IMR-90 (cell line): ENCODE measurements around the gene PIP. TPM values are rescaled to one million over a fixed set of nuclear protein-coding genes. Genes with fewer than 3 reads are reported as not detected.

Experiments
- ATAC-seq: fragments of 200-7000 bp; cut with Tn5 transposase; 2 replicates; pipeline ENCODE4 v1.9.1; 2020; ENCODE audit warnings: low read depth, mild to moderate bottlenecking, moderate library complexity
- BruUV-seq: library from RNA; stranded (reverse); fragments of 400-500 nt; replicated peaks from 2 replicates; lab custom pipeline; 2021; lab: Mats Ljungman, UMichigan
- CTCF ChIA-PET: fragments of 300-600 bp; formaldehyde crosslinking; extraction: SDS; loops from one replicate; lab custom pipeline; 2021; ENCODE audit warnings: antibody characterized with exemption; lab: Yijun Ruan, JAX
- POLR2A ChIA-PET: fragments of 300-600 bp; sonication (Branson Sonifier 250); formaldehyde crosslinking; loops from one replicate; lab custom pipeline; 2022; ENCODE audit warnings: antibody characterized with exemption; ENCODE audit not compliant: unreplicated experiment; lab: Charles Lee
- DNase-seq: peaks from one replicate; pipeline ENCODE4 v3.0.0; 2013
- H2AFZ ChIP-seq: replicated peaks from 2 replicates; pipeline ENCODE3; 2013; ENCODE audit warnings: low read length, mild to moderate bottlenecking; ENCODE audit not compliant: poor library complexity
- H2AK5ac ChIP-seq: 2 replicates; pipeline ENCODE4 v1.6.1; 2013; ENCODE audit warnings: low read depth, low read length, inconsistent platforms
- H2AK9ac ChIP-seq: replicated peaks from 2 replicates; pipeline ENCODE3; 2013; ENCODE audit warnings: mild to moderate bottlenecking, low read depth, low read length, moderate library complexity; ENCODE audit not compliant: poor library complexity
- H2BK120ac ChIP-seq: 2 replicates; pipeline ENCODE4 v1.6.1; 2013; ENCODE audit warnings: low read depth, low read length, inconsistent platforms
- H2BK15ac ChIP-seq: 3 replicates; pipeline ENCODE4 v1.6.1; 2013; ENCODE audit warnings: low read depth, low read length, inconsistent platforms
- H2BK20ac ChIP-seq: 2 replicates; pipeline ENCODE4 v1.6.1; 2013; ENCODE audit warnings: low read depth, mild to moderate bottlenecking, inconsistent platforms, low read length, moderate library complexity
- H2BK5ac ChIP-seq: 2 replicates; pipeline ENCODE4 v1.6.1; 2013; ENCODE audit warnings: mild to moderate bottlenecking, low read depth, low read length, inconsistent platforms; ENCODE audit not compliant: poor library complexity, severe bottlenecking
- H3K14ac ChIP-seq: replicated peaks from 2 replicates; pipeline ENCODE4 v1.6.1; 2013; ENCODE audit warnings: low read depth, low read length, inconsistent platforms
- H3K18ac ChIP-seq: 2 replicates; pipeline ENCODE4 v1.6.1; 2013; ENCODE audit warnings: low read depth, low read length, control low read depth
- H3K23ac ChIP-seq: 2 replicates; pipeline ENCODE4 v1.6.1; 2013; ENCODE audit warnings: low read depth, low read length, inconsistent platforms
- H3K27ac ChIP-seq: 2 replicates; pipeline ENCODE4 v1.5.1; 2013; ENCODE audit warnings: mild to moderate bottlenecking, control low read depth, low read length; ENCODE audit not compliant: insufficient read depth
- H3K27me3 ChIP-seq: 2 replicates; pipeline ENCODE4 v1.6.1; 2013; ENCODE audit warnings: low read length; ENCODE audit not compliant: control insufficient read depth, insufficient read depth
- H3K36me3 ChIP-seq: 2 replicates; pipeline ENCODE4 v1.6.1; 2013; ENCODE audit warnings: low read length, mixed read lengths; ENCODE audit not compliant: control insufficient read depth, insufficient read depth
- H3K4ac ChIP-seq: 2 replicates; pipeline ENCODE4 v1.6.1; 2013; ENCODE audit warnings: low read depth, low read length, inconsistent platforms
- H3K4me1 ChIP-seq: 2 replicates; pipeline ENCODE4 v1.6.1; 2013; ENCODE audit warnings: low read length, mixed read lengths; ENCODE audit not compliant: control insufficient read depth, insufficient read depth
- H3K4me2 ChIP-seq: 2 replicates; pipeline ENCODE4 v1.6.1; 2013; ENCODE audit warnings: low read depth, mild to moderate bottlenecking, control low read depth, low read length, moderate library complexity
- H3K4me3 ChIP-seq: 2 replicates; pipeline ENCODE4 v1.5.1; 2013; ENCODE audit warnings: low read depth, mild to moderate bottlenecking, control low read depth, low read length, moderate library complexity; ENCODE audit not compliant: insufficient read depth
- H3K56ac ChIP-seq: 2 replicates; pipeline ENCODE4 v1.6.1; 2013; ENCODE audit warnings: low read length, inconsistent platforms; ENCODE audit not compliant: insufficient read depth; ENCODE audit errors: extremely low read depth
- H3K79me1 ChIP-seq, 2 experiments: 2 replicates each; pipeline ENCODE4 v1.6.1; 2013; ENCODE audit warnings: low read length in 2 of 2, inconsistent platforms in 1 of 2, low read depth in 1 of 2
- H3K9ac ChIP-seq: 2 replicates; pipeline ENCODE4 v1.6.1; 2013; ENCODE audit warnings: low read depth, low read length, control low read depth
- H3K9me1 ChIP-seq: 2 replicates; pipeline ENCODE4 v1.6.1; 2013; ENCODE audit warnings: low read length, inconsistent platforms; ENCODE audit not compliant: insufficient read depth
- H3K9me3 ChIP-seq: 2 replicates; pipeline ENCODE4 v1.6.1; 2013; ENCODE audit warnings: low read length; ENCODE audit not compliant: control insufficient read depth, insufficient read depth
- H4K20me1 ChIP-seq: 2 replicates; pipeline ENCODE4 v1.6.1; 2013; ENCODE audit warnings: low read length, inconsistent platforms; ENCODE audit not compliant: insufficient read depth
- H4K5ac ChIP-seq: 2 replicates; pipeline ENCODE4 v1.6.1; 2013; ENCODE audit warnings: mild to moderate bottlenecking, low read depth, low read length, control low read depth
- H4K8ac ChIP-seq, 2 experiments: 2 replicates each; pipeline ENCODE4 v1.6.1; 2013; ENCODE audit warnings: low read depth in 2 of 2, low read length in 2 of 2, control low read depth in 1 of 2, inconsistent platforms in 1 of 2
- H4K91ac ChIP-seq: 2 replicates; pipeline ENCODE4 v1.6.1; 2013; ENCODE audit warnings: low read depth, low read length, inconsistent platforms; ENCODE audit not compliant: insufficient read depth
- BHLHE40 ChIP-seq: fragments of 150-350 bp; IDR thresholded peaks from 2 replicates; pipeline ENCODE4 v1.6.1; 2016; ENCODE audit warnings: mild to moderate bottlenecking, low read depth, low read length
- CEBPB ChIP-seq: IDR thresholded peaks from 2 replicates; pipeline ENCODE4 v1.6.1; 2012; ENCODE audit warnings: low read depth, low read length, improper control_type of control experiment
- CHD1 ChIP-seq: IDR thresholded peaks from 2 replicates; pipeline ENCODE4 v1.6.1; 2012; ENCODE audit warnings: low read depth, low read length, improper control_type of control experiment
- CTCF ChIP-seq: conservative IDR thresholded peaks from 2 replicates; pipeline ENCODE4 v1.5.1; 2012; ENCODE audit warnings: mild to moderate bottlenecking, low read depth, low read length, improper control_type of control experiment
- ELK1 ChIP-seq: fragments of 150-350 bp; IDR thresholded peaks from 2 replicates; pipeline ENCODE4 v1.6.1; 2016; ENCODE audit warnings: low read depth, mild to moderate bottlenecking, low read length, moderate library complexity, borderline replicate concordance
- FOS ChIP-seq: fragments of 150-350 bp; IDR thresholded peaks from 2 replicates; pipeline ENCODE4 v1.6.1; 2016; ENCODE audit warnings: low read depth, low read length
- MAFK ChIP-seq: IDR thresholded peaks from 2 replicates; pipeline ENCODE4 v1.6.1; 2012; ENCODE audit warnings: low read depth, low read length, improper control_type of control experiment
- MAZ ChIP-seq: IDR thresholded peaks from 2 replicates; pipeline ENCODE4 v1.6.1; 2012; ENCODE audit warnings: low read depth, mild to moderate bottlenecking, low read length, improper control_type of control experiment, moderate library complexity, borderline replicate concordance
- MXI1 ChIP-seq: IDR thresholded peaks from 2 replicates; pipeline ENCODE4 v1.6.1; 2012; ENCODE audit warnings: low read depth, mild to moderate bottlenecking, low read length, moderate library complexity, borderline replicate concordance
- NFE2L2 ChIP-seq: fragments of 150-350 bp; IDR thresholded peaks from 2 replicates; pipeline ENCODE4 v1.6.1; 2016; ENCODE audit warnings: low read depth, mild to moderate bottlenecking, low read length
- POLR2A ChIP-seq: IDR thresholded peaks from 2 replicates; pipeline ENCODE4 v1.6.1; 2012; ENCODE audit warnings: mild to moderate bottlenecking, low read depth, low read length
- RAD21 ChIP-seq: IDR thresholded peaks from 2 replicates; pipeline ENCODE4 v1.6.1; 2012; ENCODE audit warnings: low read length, improper control_type of control experiment
- RCOR1 ChIP-seq: IDR thresholded peaks from 2 replicates; pipeline ENCODE4 v1.6.1; 2012; ENCODE audit warnings: mild to moderate bottlenecking, low read length, improper control_type of control experiment; ENCODE audit not compliant: insufficient replicate concordance
- RFX5 ChIP-seq: IDR thresholded peaks from 2 replicates; pipeline ENCODE4 v1.8.0; 2012; ENCODE audit warnings: low read depth, mild to moderate bottlenecking, low read length, moderate library complexity
- SMC3 ChIP-seq: fragments of 150-350 bp; IDR thresholded peaks from 2 replicates; pipeline ENCODE4 v1.6.1; 2016; ENCODE audit warnings: low read depth, mild to moderate bottlenecking, antibody characterized with exemption, low read length, moderate library complexity
- USF2 ChIP-seq: fragments of 150-350 bp; IDR thresholded peaks from 2 replicates; pipeline ENCODE4 v1.6.1; 2017; ENCODE audit warnings: mild to moderate bottlenecking, antibody characterized with exemption, low read length, low read depth
- WGBS, 2 experiments: methylation state at CpG; one replicate each; pipeline versions ENCODE4 v1.1.5 to v1.1.7; 2013; ENCODE audit warnings: missing lambda C conversion rate in 2 of 2; ENCODE audit not compliant: insufficient read length in 1 of 2; ENCODE audit errors: extremely low coverage in 2 of 2; 5-methylcytosine and 5-hydroxymethylcytosine counted together
- dilution Hi-C: fragments of 300-500 bp; cut with HindIII; formaldehyde crosslinking; loops from one replicate; pipeline ENCODE4 v1.14.3; 2018; ENCODE audit warnings: low sequenced_read_pairs; ENCODE audit not compliant: unreplicated experiment
- in situ Hi-C: fragments of 300-500 bp; cut with MboI; formaldehyde crosslinking; loops from 3 replicates; pipeline ENCODE4 v1.14.3; 2019; ENCODE audit warnings: low sequenced_read_pairs, inconsistent platforms, mixed read lengths
- intact Hi-C: fragments of 100-400 bp; cut with micrococcal nuclease; formaldehyde crosslinking; loops from 2 replicates; pipeline ENCODE4 v1.10.0; 2022
- polyA plus RNA-seq, 3 experiments: library from polyadenylated mRNA; depleted of rRNA; stranded (reverse); fragments of >200 nt; gene quantifications; 2 replicates each; pipeline ENCODE4 v1.2.3, GENCODE V29; 2012; ENCODE audit warnings: low replicate concordance in 1 of 3
- total RNA-seq: library from RNA; depleted of rRNA; stranded (reverse); fragments of >200 nt; gene quantifications from 2 replicates; pipeline ENCODE4 v1.2.3, GENCODE V29; 2012

PIP gene
- total and polyA plus RNA-seq, 2 of the 4 experiments (the other 2 are of a cell fraction), result not detected

- Histone ChIP-seq H3K9me3 (no peaks in the 10 kb centered on the region), H3K4me2 (no peak overlapping the region), H2AK5ac (no peak overlapping the region), H4K20me1 (no peaks in the 10 kb centered on the region), H2BK20ac (no peak overlapping the region), H3K27me3 (no peaks in the 10 kb centered on the region), H3K79me1 (no peaks in the 10 kb centered on the region), H3K4me1 (no peaks in the 10 kb centered on the region), H4K91ac (no peak overlapping the region), H4K8ac (no peak overlapping the region), H3K27ac (no peak overlapping the region), H2BK15ac (no peak overlapping the region), H3K4ac (no peak overlapping the region), H3K56ac (no peak overlapping the region), H2BK120ac (no peak overlapping the region), H4K5ac (no peak overlapping the region), H3K23ac (no peak overlapping the region), H2AFZ (no peak overlapping the region), H2AK9ac (no peak overlapping the region), H3K36me3 (no peaks in the 10 kb centered on the region), H2BK5ac (no peak overlapping the region), H3K9me1 (no peaks in the 10 kb centered on the region), H3K9ac (no peak overlapping the region), H3K18ac (no peak overlapping the region), H3K14ac (no peak overlapping the region), H3K4me3 (no peak overlapping the region)
- in situ Hi-C loops, result no loop called here
- no TSS peak for BruUV-seq
- POLR2A ChIA-PET, result no interaction called here
- no peak for DNase-seq
- WGBS, 2 experiments, result no CpG with 5 or more reads among the region's 4 CpGs
- CTCF ChIA-PET, result no interaction called here
- TF ChIP-seq ELK1, result no peak
- TF ChIP-seq MAZ, result no peak
- TF ChIP-seq CEBPB, result no peak
- no peak for TF ChIP-seq CHD1
- no peak for TF ChIP-seq POLR2A
- no peak for TF ChIP-seq CTCF
- TF ChIP-seq USF2, result no peak
- no peak for TF ChIP-seq MXI1
- no peak for TF ChIP-seq RAD21
- TF ChIP-seq NFE2L2, result no peak
- TF ChIP-seq RCOR1, result no peak
- no peak for TF ChIP-seq SMC3
- TF ChIP-seq BHLHE40, result no peak
- no peak for TF ChIP-seq RFX5
- no peak for TF ChIP-seq MAFK
- TF ChIP-seq FOS, result no peak
- dilution Hi-C loops, result no loop called here
- intact Hi-C loops, result no loop called here
- no peak for ATAC-seq
Measured at GRCh38 chr7:143172354-143172753, 40.5 kb downstream of the PIP start.
